AG10803 (cell line): ENCODE measurements around the gene USP38.
A peak's percentile ranks its signal among the peaks of the same experiment; 100 is the strongest.
"Not testable (repeated sequence)": the region's sequence is repeated elsewhere in the genome, so short reads cannot be mapped to it uniquely, and the experiment has no call there.

ENCODE experiments used
- DNase-seq: peaks from one replicate; pipeline ENCODE4 v3.0.0; 2010; ENCODE audit warnings: low read depth
- H3K4me3 ChIP-seq: 2 replicates; pipeline ENCODE4 v1.5.1; 2011; ENCODE audit warnings: mild to moderate bottlenecking, low read length, control low read depth
- TF ChIP-seq, protein P1 (sequence below): conservative IDR thresholded peaks from 2 replicates; pipeline ENCODE4 v1.5.1; 2011; ENCODE audit warnings: mild to moderate bottlenecking, low read length, control low read depth, inconsistent platforms

The USP38 gene

DNA sequence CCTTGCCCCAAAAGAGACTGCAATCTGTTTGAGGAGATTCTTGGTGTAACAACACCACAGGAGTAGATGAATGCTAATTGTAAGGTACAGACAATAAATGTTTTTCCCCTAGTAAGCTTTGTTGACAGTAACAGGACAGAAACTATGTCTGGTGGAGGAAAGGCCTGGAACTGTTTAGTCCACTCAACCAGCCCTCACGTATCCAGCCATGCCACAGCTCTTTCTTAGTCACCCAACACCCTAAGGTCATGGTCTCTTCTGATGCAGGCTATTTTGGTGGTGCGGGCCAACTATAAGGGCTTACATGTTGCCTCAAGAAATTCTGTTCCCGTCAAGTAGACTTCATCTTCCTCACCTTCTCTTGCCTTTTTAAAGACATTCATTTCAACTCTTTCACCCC is 76.0 kb downstream of the USP38 start:
- DNase-seq, result no peak
- TF ChIP-seq, protein P1, sequence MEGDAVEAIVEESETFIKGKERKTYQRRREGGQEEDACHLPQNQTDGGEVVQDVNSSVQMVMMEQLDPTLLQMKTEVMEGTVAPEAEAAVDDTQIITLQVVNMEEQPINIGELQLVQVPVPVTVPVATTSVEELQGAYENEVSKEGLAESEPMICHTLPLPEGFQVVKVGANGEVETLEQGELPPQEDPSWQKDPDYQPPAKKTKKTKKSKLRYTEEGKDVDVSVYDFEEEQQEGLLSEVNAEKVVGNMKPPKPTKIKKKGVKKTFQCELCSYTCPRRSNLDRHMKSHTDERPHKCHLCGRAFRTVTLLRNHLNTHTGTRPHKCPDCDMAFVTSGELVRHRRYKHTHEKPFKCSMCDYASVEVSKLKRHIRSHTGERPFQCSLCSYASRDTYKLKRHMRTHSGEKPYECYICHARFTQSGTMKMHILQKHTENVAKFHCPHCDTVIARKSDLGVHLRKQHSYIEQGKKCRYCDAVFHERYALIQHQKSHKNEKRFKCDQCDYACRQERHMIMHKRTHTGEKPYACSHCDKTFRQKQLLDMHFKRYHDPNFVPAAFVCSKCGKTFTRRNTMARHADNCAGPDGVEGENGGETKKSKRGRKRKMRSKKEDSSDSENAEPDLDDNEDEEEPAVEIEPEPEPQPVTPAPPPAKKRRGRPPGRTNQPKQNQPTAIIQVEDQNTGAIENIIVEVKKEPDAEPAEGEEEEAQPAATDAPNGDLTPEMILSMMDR, result no peak
- H3K4me3 ChIP-seq, result no peak overlapping the region

DNA sequence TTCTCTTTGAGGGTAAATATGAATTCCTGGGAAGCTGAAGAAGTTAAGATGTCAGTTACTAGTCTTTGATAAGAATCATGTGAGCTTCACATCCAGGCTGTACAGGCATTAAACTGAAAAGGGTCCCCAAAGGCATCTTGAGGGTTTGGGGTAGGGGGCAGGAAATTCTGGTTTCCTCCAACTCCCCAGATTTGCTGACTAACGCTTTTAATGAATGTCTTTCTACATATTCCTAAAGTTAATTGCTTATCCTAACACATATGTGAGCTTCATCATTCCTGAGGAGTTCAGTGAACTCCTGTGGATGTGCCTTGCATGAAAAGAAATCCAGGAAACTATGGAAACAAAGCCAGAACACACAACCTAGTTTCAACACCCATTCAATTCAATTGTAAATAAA is 78.1 kb downstream of the USP38 start:
- TF ChIP-seq, protein P1, result no peak
- no peak overlapping the region for H3K4me3 ChIP-seq
- DNase-seq, result no peak

- not testable (repeated sequence) for DNase-seq, H3K4me3 ChIP-seq
Observed at GRCh38 chr4:143267690-143268089, 83.0 kb downstream of the USP38 start.

DNA sequence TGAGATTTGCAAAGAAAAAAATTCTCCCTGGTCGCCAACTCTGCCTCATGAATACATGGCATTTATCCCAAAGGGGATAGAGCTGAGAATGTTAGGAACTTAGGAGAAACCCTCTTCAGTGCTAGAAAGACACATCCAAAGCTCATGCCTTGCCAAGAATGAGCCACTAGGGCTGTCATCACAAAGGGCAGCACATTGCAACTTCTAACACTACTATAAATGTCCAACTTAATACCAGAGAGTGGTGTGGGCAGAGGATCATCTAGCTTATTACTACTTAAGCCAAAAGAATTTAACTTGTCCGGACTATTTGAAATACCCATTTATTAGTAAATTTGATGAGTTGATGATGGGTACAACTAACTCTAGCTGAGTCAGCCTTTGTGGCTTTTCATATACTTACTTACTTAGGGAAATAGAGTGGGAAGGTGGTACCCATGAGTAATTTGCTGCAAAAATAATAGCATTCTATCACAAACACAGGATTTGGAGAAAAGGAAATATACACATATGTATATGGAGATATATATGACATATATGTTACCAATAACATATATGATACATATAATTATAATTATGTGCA is 85.6 kb downstream of the USP38 start:
- peak; percentile 28 for DNase-seq
- TF ChIP-seq, protein P1, result no peak
- H3K4me3 ChIP-seq, result no peak overlapping the region
